Lung (tissue), 12 donors: ENCODE data around the gene TSPYL1. TPM values are rescaled to one million over a fixed set of nuclear protein-coding genes. Genes with fewer than 3 reads are reported as not detected.

Experiments
- ATAC-seq: fragments of 200-7000 bp; cut with Tn5 transposase; one replicate; pipeline ENCODE4 v1.9.1; 2020; ENCODE audit warnings: moderate number of reproducible peaks; ENCODE audit not compliant: insufficient read depth, low FRiP score
- DNase-seq, 3 donors: peaks; one replicate each; pipeline ENCODE4 v3.0.0-alpha.2; 2013 to 2017
- H3K27ac ChIP-seq, 2 donors: one replicate each; pipeline ENCODE4 v1.5.1; 2013; ENCODE audit warnings: mild to moderate bottlenecking in 2 of 2, moderate library complexity in 2 of 2, control low read depth in 1 of 2, inconsistent platforms in 1 of 2, low read depth in 1 of 2, low read length in 1 of 2
- H3K27me3 ChIP-seq, 3 donors: one replicate each; pipeline ENCODE4 v1.5.1; 2013; ENCODE audit warnings: low read length in 2 of 3; ENCODE audit not compliant: control insufficient read depth in 3 of 3, insufficient read depth in 3 of 3
- H3K36me3 ChIP-seq, 4 donors: one replicate each; pipeline ENCODE4 v1.5.1; 2013; ENCODE audit warnings: low read length in 4 of 4, mild to moderate bottlenecking in 1 of 4, moderate library complexity in 1 of 4; ENCODE audit not compliant: control insufficient read depth in 4 of 4, insufficient read depth in 4 of 4
- H3K4me1 ChIP-seq, 5 donors: one replicate each; pipeline ENCODE4 v1.5.1; 2013; ENCODE audit warnings: low read length in 5 of 5, mild to moderate bottlenecking in 2 of 5, moderate library complexity in 1 of 5; ENCODE audit not compliant: control insufficient read depth in 5 of 5, insufficient read depth in 5 of 5
- H3K4me3 ChIP-seq: one replicate; pipeline ENCODE4 v1.5.1; 2013; ENCODE audit warnings: mild to moderate bottlenecking, control low read depth, moderate library complexity
- H3K9ac ChIP-seq, 2 donors: one replicate each; pipeline ENCODE4 v1.5.1; 2013; ENCODE audit warnings: low read length in 2 of 2, control low read depth in 1 of 2; ENCODE audit not compliant: insufficient read depth in 1 of 2
- H3K9me3 ChIP-seq, 4 donors: one replicate each; pipeline ENCODE4 v1.5.1; 2013; ENCODE audit warnings: low read length in 3 of 4, mild to moderate bottlenecking in 1 of 4, moderate library complexity in 1 of 4; ENCODE audit not compliant: control insufficient read depth in 4 of 4, insufficient read depth in 3 of 4
- CTCF ChIP-seq: IDR thresholded peaks from 2 replicates; pipeline ENCODE4 v1.5.1; 2012; ENCODE audit warnings: mild to moderate bottlenecking; ENCODE audit errors: control extremely low read depth, extremely low read depth
- WGBS, 2 donors: extraction: QIAGEN DNeasy Blood & Tissue Kit; methylation state at CpG; one replicate each; pipeline ENCODE4 v1.1.7; 2013; 5-methylcytosine and 5-hydroxymethylcytosine counted together
- polyA plus RNA-seq, 2 donors: library from polyadenylated mRNA; stranded (reverse); fragments of 200-250 nt; gene quantifications; one replicate each; pipeline ENCODE4 v1.2.1, GENCODE V29; 2013
- total RNA-seq, 2 donors: library from RNA; depleted of rRNA in 1 of 2; stranded (reverse); fragments of >200 nt in 1 of 2; gene quantifications; one replicate each; pipeline ENCODE4 v1.2.1, GENCODE V29; 2014 to 2021
- donor health status: control.
- donor health status: control.
- donor health status: Bipolar disorder and iron deficiency.
- donor health status: healthy.
- donor health status: DM: yes; HTN: yes; CAD: no.

The TSPYL1 gene
- total and polyA plus RNA-seq, 4 donors = 16.3 to 68.8 (median 46.4) TPM

- no peak overlapping the region for H3K9ac ChIP-seq
- H3K9me3 ChIP-seq = no peaks in the 10 kb centered on the region
- H3K4me1 ChIP-seq = peaks cover 0 to 15% (median 13%) of the 10 kb centered on the region in 5 donors
- no peaks in the 10 kb centered on the region for H3K27me3 ChIP-seq
- H3K4me3 ChIP-seq = no peak overlapping the region
- DNase-seq (peak in 2 of 3 donors; percentile 40 to 46), ATAC-seq (no peak)
- no peaks in the 10 kb centered on the region for H3K36me3 ChIP-seq
- no peak for TF ChIP-seq CTCF
- H3K27ac ChIP-seq = no peak overlapping the region
Observed at GRCh38 chr6:116314218-116314617, 34.5 kb upstream of the TSPYL1 start.

GRCh38 chr6:116313101-116313776 lies 33.5 kb upstream of the TSPYL1 start:
- no peaks in the 10 kb centered on the region for H3K9me3 ChIP-seq
- H3K27ac ChIP-seq = no peak overlapping the region
- TF ChIP-seq CTCF = no peak
- H3K36me3 ChIP-seq = no peaks in the 10 kb centered on the region
- DNase-seq (peak in 2 of 3 donors; percentile 65 to 78), ATAC-seq (no peak)
- 89 to 99% methylated on average over 2 of the region's 2 CpGs for WGBS, 2 donors
- no peak overlapping the region for H3K4me3 ChIP-seq
- H3K27me3 ChIP-seq = no peaks in the 10 kb centered on the region
- peaks cover 0 to 15% (median 13%) of the 10 kb centered on the region in 5 donors for H3K4me1 ChIP-seq
- no peak overlapping the region for H3K9ac ChIP-seq

- DNase-seq (no peak), ATAC-seq (no peak)
- H3K4me3 ChIP-seq = no peak overlapping the region
- 49 to 50% methylated on average over 2 of the region's 2 CpGs for WGBS, 2 donors
- no peaks in the 10 kb centered on the region for H3K9me3 ChIP-seq
- H3K27ac ChIP-seq = no peak overlapping the region
- no peaks in the 10 kb centered on the region for H3K36me3 ChIP-seq
- H3K9ac ChIP-seq = no peak overlapping the region
- TF ChIP-seq CTCF = no peak
- peaks cover 0 to 15% (median 7%) of the 10 kb centered on the region in 5 donors for H3K4me1 ChIP-seq
- H3K27me3 ChIP-seq = no peaks in the 10 kb centered on the region
Observed at GRCh38 chr6:116309657-116310056, 29.9 kb upstream of the TSPYL1 start.

- Histone ChIP-seq H3K4me3 (no peak overlapping the region), H3K4me1 (peaks cover 0 to 11% (median 5%) of the 10 kb centered on the region in 5 donors), H3K27me3 (no peaks in the 10 kb centered on the region), H3K9me3 (no peaks in the 10 kb centered on the region), H3K27ac (no peak overlapping the region), H3K9ac (no peak overlapping the region), H3K36me3 (no peaks in the 10 kb centered on the region)
- no peak for DNase-seq
- ATAC-seq = no peak
- no peak for TF ChIP-seq CTCF
Observed at GRCh38 chr6:116309001-116309400, 29.3 kb upstream of the TSPYL1 start.
